GM12878 (cell line): ENCODE measurements around the gene SLC2A5. TPM values are rescaled to one million over a fixed set of nuclear protein-coding genes. Genes with fewer than 3 reads are reported as not detected.

Experiments used
- ATAC-seq: fragments of 200-7000 bp; cut with Tn5 transposase; 3 replicates; pipeline ENCODE4 v1.9.1; 2020; ENCODE audit warnings: mild to moderate bottlenecking, moderate library complexity
- BruUV-seq: library from RNA; stranded (reverse); fragments of 400-500 nt; replicated peaks from 2 replicates; lab custom pipeline; 2021; lab: Mats Ljungman, UMichigan
- CTCF ChIA-PET: fragments of 300-600 bp; sonication (Branson Sonifier 250); formaldehyde crosslinking; extraction: SDS; loops from one replicate; lab custom pipeline; 2021; ENCODE audit warnings: inconsistent platforms; lab: Yijun Ruan, JAX
- POLR2A ChIA-PET: fragments of 350-600 bp; formaldehyde crosslinking; extraction: SDS; loops from one replicate; lab custom pipeline; 2021; ENCODE audit warnings: inconsistent platforms; lab: Charles Lee
- RAD21 ChIA-PET: fragments of 300-600 bp; sonication (Branson Sonifier 250); formaldehyde crosslinking; loops from one replicate; lab custom pipeline; 2023; ENCODE audit warnings: antibody characterized with exemption; ENCODE audit not compliant: unreplicated experiment; lab: Charles Lee
- SMC1A ChIA-PET: fragments of 300-600 bp; sonication (Branson Sonifier 250); formaldehyde crosslinking; loops from one replicate; lab custom pipeline; 2023; ENCODE audit not compliant: unreplicated experiment, uncharacterized antibody; lab: Charles Lee
- DNase-seq: peaks from one replicate; pipeline ENCODE4 v3.0.0-alpha.2; 2011; ENCODE audit warnings: low read depth, low spot score
- FAIRE-seq: peaks from 3 replicates; lab custom pipeline; 2011; peaks lifted over from hg19 to GRCh38; lab: Jason Lieb, UNC
- H2AFZ ChIP-seq: 2 replicates; pipeline ENCODE4 v1.6.0; 2011; ENCODE audit warnings: low read depth, low read length, control low read depth; ENCODE audit not compliant: control insufficient read depth
- H3K27ac ChIP-seq: 2 replicates; pipeline ENCODE4 v1.5.1; 2011; ENCODE audit warnings: control low read depth; ENCODE audit not compliant: control insufficient read depth, insufficient read depth
- H3K27me3 ChIP-seq, 2 experiments: replicated peaks in 1 of 2; 2 replicates each; pipeline versions ENCODE4 v1.6.0 to v1.6.1; 2011; ENCODE audit warnings: low read length in 1 of 2; ENCODE audit not compliant: control insufficient read depth in 2 of 2, insufficient read depth in 2 of 2
- H3K36me3 ChIP-seq, 2 experiments: 2 replicates each; pipeline ENCODE4 v1.5.1; 2011; ENCODE audit warnings: low read length in 1 of 2; ENCODE audit not compliant: control insufficient read depth in 2 of 2, insufficient read depth in 2 of 2
- H3K4me1 ChIP-seq: 2 replicates; pipeline ENCODE4 v1.6.1; 2011; ENCODE audit warnings: mild to moderate bottlenecking, low read length, moderate library complexity, mixed read lengths; ENCODE audit not compliant: control insufficient read depth, insufficient read depth
- H3K4me2 ChIP-seq: 2 replicates; pipeline ENCODE4 v1.6.0; 2011; ENCODE audit warnings: control low read depth; ENCODE audit not compliant: control insufficient read depth, insufficient read depth
- H3K4me3 ChIP-seq: fragments of 200-600 bp; sonication (generic); 2 replicates; pipeline ENCODE4 v1.5.1; 2016
- H3K79me2 ChIP-seq: 2 replicates; pipeline ENCODE4 v1.6.0; 2011; ENCODE audit warnings: low read length; ENCODE audit not compliant: control insufficient read depth, insufficient read depth
- H3K9ac ChIP-seq: 2 replicates; pipeline ENCODE4 v1.8.0; 2011; ENCODE audit warnings: low read length, control low read depth, mixed read lengths; ENCODE audit not compliant: control insufficient read depth, insufficient read depth
- H3K9me3 ChIP-seq: replicated peaks from 3 replicates; pipeline ENCODE4 v1.5.1; 2011; ENCODE audit warnings: mild to moderate bottlenecking, low read length; ENCODE audit not compliant: control insufficient read depth, insufficient read depth
- H4K20me1 ChIP-seq: 2 replicates; pipeline ENCODE4 v1.6.0; 2011; ENCODE audit not compliant: control insufficient read depth, insufficient read depth
- BHLHE40 ChIP-seq, 2 experiments: fragments of 450-650 bp in 1 of 2; IDR thresholded peaks; 2 replicates each; pipeline ENCODE4 v1.6.1; 2011 to 2017; ENCODE audit warnings: low read depth in 2 of 2, borderline replicate concordance in 1 of 2, improper control_type of control experiment in 1 of 2, low read length in 1 of 2, mild to moderate bottlenecking in 1 of 2
- BRCA1 ChIP-seq: IDR thresholded peaks from 2 replicates; pipeline ENCODE4 v1.6.1; 2011; ENCODE audit warnings: low read depth, low read length, improper control_type of control experiment
- CBX5 ChIP-seq: sonication (generic); IDR thresholded peaks from 2 replicates; pipeline ENCODE4 v1.6.1; 2016; ENCODE audit warnings: low read depth, moderate library complexity, mild to moderate bottlenecking, inconsistent platforms
- ESRRA ChIP-seq: IDR thresholded peaks from 2 replicates; pipeline ENCODE4 v1.6.1; 2012; ENCODE audit warnings: mild to moderate bottlenecking, low read length, improper control_type of control experiment
- HCFC1 ChIP-seq: fragments of 150-350 bp; IDR thresholded peaks from 2 replicates; pipeline ENCODE4 v1.6.1; 2014; ENCODE audit warnings: low read length
- MEF2B ChIP-seq: fragments of 450-650 bp; IDR thresholded peaks from 2 replicates; pipeline ENCODE4 v1.6.1; 2018; ENCODE audit warnings: mild to moderate bottlenecking, moderate library complexity; ENCODE audit not compliant: partially characterized antibody, poor library complexity, severe bottlenecking
- NFIC ChIP-seq: IDR thresholded peaks from 2 replicates; pipeline ENCODE4 v1.6.1; 2012; ENCODE audit warnings: low read depth, mild to moderate bottlenecking, inconsistent platforms, low read length, moderate library complexity
- NFYA ChIP-seq: IDR thresholded peaks from 2 replicates; pipeline ENCODE4 v1.6.1; 2011; ENCODE audit warnings: low read depth, mild to moderate bottlenecking, low read length, improper control_type of control experiment, borderline replicate concordance
- PML ChIP-seq: IDR thresholded peaks from 2 replicates; pipeline ENCODE4 v1.6.1; 2012; ENCODE audit warnings: low read length, inconsistent platforms
- SIN3A ChIP-seq: IDR thresholded peaks from 2 replicates; pipeline ENCODE4 v1.6.1; 2012; ENCODE audit warnings: low read depth, low read length, improper control_type of control experiment
- STAT1 ChIP-seq: fragments of 450-650 bp; conservative IDR thresholded peaks from 2 replicates; pipeline ENCODE4 v1.6.1; 2014; ENCODE audit warnings: antibody characterized with exemption, mild to moderate bottlenecking
- SUPT20H ChIP-seq: IDR thresholded peaks from 2 replicates; pipeline ENCODE4 v1.6.1; 2011; ENCODE audit warnings: low read depth, mild to moderate bottlenecking, low read length, moderate library complexity, borderline replicate concordance; ENCODE audit not compliant: control insufficient read depth
- TAF1 ChIP-seq: IDR thresholded peaks from 2 replicates; pipeline ENCODE4 v1.6.1; 2011; ENCODE audit warnings: mild to moderate bottlenecking, low read depth, low read length, borderline replicate concordance
- TCF7 ChIP-seq: IDR thresholded peaks from 2 replicates; pipeline ENCODE4 v1.6.1; 2014; ENCODE audit warnings: antibody characterized with exemption, borderline replicate concordance
- USF1 ChIP-seq: IDR thresholded peaks from 2 replicates; pipeline ENCODE4 v1.6.1; 2011; ENCODE audit warnings: borderline replicate concordance, low read depth, mild to moderate bottlenecking, moderate library complexity, mixed read lengths, low read length; ENCODE audit not compliant: insufficient read depth; ENCODE audit errors: extremely low read length
- YY1 ChIP-seq: IDR thresholded peaks from 2 replicates; pipeline ENCODE4 v1.6.1; 2011; ENCODE audit warnings: low read depth, mild to moderate bottlenecking, low read length
- WGBS: methylation state at CpG from one replicate; pipeline ENCODE4 v1.1.6; 2016; ENCODE audit warnings: low lambda C conversion rate; ENCODE audit not compliant: insufficient replicate concordance, insufficient coverage; ENCODE audit errors: missing lambda C conversion rate; 5-methylcytosine and 5-hydroxymethylcytosine counted together
- in situ Hi-C: fragments of 300-500 bp; cut with MboI; formaldehyde crosslinking; loops from 9 replicates; pipeline ENCODE4 v1.14.3; 2018; ENCODE audit warnings: mixed read lengths
- intact Hi-C: fragments of 100-400 bp; cut with micrococcal nuclease; formaldehyde crosslinking; loops from one replicate; pipeline ENCODE4 v1.14.2; 2022; ENCODE audit not compliant: unreplicated experiment
- polyA plus RNA-seq, 11 experiments: library from polyadenylated mRNA; depleted of rRNA in 4 of 11; unstranded in 6 of 11; stranded (reverse) in 5 of 11; fragments of >200 nt; fragmentation: Nextera tagmentation in 4 of 11; fragmentation: Illumina TruSeq in 1 of 11; extraction: Ambion mirVana in 4 of 11; extraction: Trizol in 1 of 11; gene quantifications; 1 replicate in 1 of 11; 2 replicates in 10 of 11; pipeline versions ENCODE4 v1.2.1 to v1.2.3, GENCODE V29; 2011 to 2016; ENCODE audit warnings: inconsistent platforms in 2 of 11, missing spikeins in 2 of 11, low read depth in 1 of 11
- total RNA-seq, 4 experiments: library from RNA; depleted of rRNA in 3 of 4; stranded (reverse); fragments of >200 nt in 3 of 4; fragmentation: Illumina TruSeq in 1 of 4; extraction: Trizol in 1 of 4; gene quantifications; 2 replicates each; pipeline versions ENCODE4 v1.2.1 to v1.2.3, GENCODE V29; 2013 to 2021

Gene SLC2A5
- total and polyA plus RNA-seq, 10 of the 15 experiments (the other 5 are each of a cell fraction or from before 2014, with no cell fraction given) = 4.5 to 76.6 (median 23.9) TPM

GRCh38 chr1:9014475-9015375 lies 54.7 kb downstream of the SLC2A5 start:
- H3K36me3 ChIP-seq = no peaks in the 10 kb centered on the region
- 72% methylated on average over 36 of the region's 36 CpGs for WGBS
- intact Hi-C loops = no loop called here
- H3K4me3 ChIP-seq = no peak overlapping the region
- no TSS peak for BruUV-seq
- H3K4me2 ChIP-seq = no peak overlapping the region
- TF ChIP-seq STAT1 (no peak), MEF2B (no peak), YY1 (no peak), CBX5 (no peak), NFIC (no peak), SIN3A (no peak), NFYA (no peak), ESRRA (no peak), PML (no peak), TAF1 (no peak), SUPT20H (no peak), BRCA1 (no peak), BHLHE40 (IDR thresholded peaks at IDR 0.05; ENCODE audit: borderline replicate concordance in 1 of 2, low read depth in 2 of 2, low read length in 1 of 2) (no peak), HCFC1 (no peak), USF1 (no peak), TCF7 (no peak)
- ATAC-seq (no peak), FAIRE-seq (no peak), DNase-seq (no peak)
- ChIA-PET RAD21 (interaction anchor here (1.2 kb wide), 1 partner anchor 10 kb away, joined by 4 read pairs; no protein-coding TSS in a partner anchor), SMC1A (interaction anchor here (0.6 to 2.1 kb wide), 6 partner anchors 11 to 637 kb away, joined by 3 to 10 read pairs (median 3); no protein-coding TSS in a partner anchor), CTCF (interaction anchor here (0.6 to 4.2 kb wide), 8 partner anchors 10 to 481 kb away, joined by 3 to 25 read pairs (median 3); no protein-coding TSS in a partner anchor), POLR2A (interaction anchor here (1.0 to 1.4 kb wide), 2 partner anchors 11 to 65 kb away, joined by 3 read pairs; no protein-coding TSS in a partner anchor)
- no peaks in the 10 kb centered on the region for H3K9me3 ChIP-seq
- no peaks in the 10 kb centered on the region for H4K20me1 ChIP-seq
- H3K9ac ChIP-seq = no peak overlapping the region
- H3K4me1 ChIP-seq = peaks cover 23% of the 10 kb centered on the region
- no peaks in the 10 kb centered on the region for H3K27me3 ChIP-seq
- in situ Hi-C loops = no loop called here
- H2AFZ ChIP-seq = no peak overlapping the region
- no peaks in the 10 kb centered on the region for H3K79me2 ChIP-seq
- no peak overlapping the region for H3K27ac ChIP-seq
